Ishikawa (cell line): ENCODE data around the gene SFXN2.

Source experiments
- CEBPB ChIP-seq: IDR thresholded peaks from 2 replicates; pipeline ENCODE4 v1.6.1; 2012
- CREB1 ChIP-seq: IDR thresholded peaks from 2 replicates; pipeline ENCODE4 v1.6.1; 2012; ENCODE audit warnings: low read depth
- EGR1 ChIP-seq: IDR thresholded peaks from 2 replicates; pipeline ENCODE4 v1.6.1; 2012
- EP300 ChIP-seq: IDR thresholded peaks from 2 replicates; pipeline ENCODE4 v1.6.1; 2012; ENCODE audit warnings: borderline replicate concordance
- FOXM1 ChIP-seq: IDR thresholded peaks from 2 replicates; pipeline ENCODE4 v1.6.1; 2012; ENCODE audit warnings: low read depth, borderline replicate concordance
- MAX ChIP-seq: IDR thresholded peaks from 2 replicates; pipeline ENCODE4 v1.6.1; 2012
- NFIC ChIP-seq: IDR thresholded peaks from 2 replicates; pipeline ENCODE4 v1.6.1; 2012
- RAD21 ChIP-seq: IDR thresholded peaks from 2 replicates; pipeline ENCODE4 v1.6.1; 2012; ENCODE audit warnings: low read depth
- REST ChIP-seq: IDR thresholded peaks from 2 replicates; pipeline ENCODE4 v1.6.1; 2012; ENCODE audit warnings: low read depth, mild to moderate bottlenecking
- TAF1 ChIP-seq: IDR thresholded peaks from 2 replicates; pipeline ENCODE4 v1.6.1; 2012; ENCODE audit warnings: low read depth, mild to moderate bottlenecking
- TCF12 ChIP-seq: IDR thresholded peaks from 2 replicates; pipeline ENCODE4 v1.6.1; 2012; ENCODE audit warnings: low read depth
- TEAD4 ChIP-seq: IDR thresholded peaks from 2 replicates; pipeline ENCODE4 v1.6.1; 2012
- USF1 ChIP-seq: IDR thresholded peaks from 2 replicates; pipeline ENCODE4 v1.6.1; 2012
- YY1 ChIP-seq: IDR thresholded peaks from 2 replicates; pipeline ENCODE4 v1.6.1; 2012; ENCODE audit warnings: low read depth
- ZBTB7A ChIP-seq: IDR thresholded peaks from 2 replicates; pipeline ENCODE4 v1.6.1; 2012; ENCODE audit warnings: low read depth

The SFXN2 gene

GRCh38 chr10:102679596-102679995 lies 34.8 kb upstream of the SFXN2 start:
- TF ChIP-seq NFIC, result no peak
- TF ChIP-seq EGR1, result no peak
- TF ChIP-seq TCF12, result no peak
- TF ChIP-seq TEAD4, result no peak
- no peak for TF ChIP-seq YY1
- no peak for TF ChIP-seq FOXM1
- TF ChIP-seq TAF1, result no peak
- TF ChIP-seq ZBTB7A, result no peak
- no peak for TF ChIP-seq CEBPB
- TF ChIP-seq REST, result no peak
- no peak for TF ChIP-seq CREB1
- TF ChIP-seq RAD21, result no peak
- TF ChIP-seq USF1, result no peak
- TF ChIP-seq MAX, result no peak
- no peak for TF ChIP-seq EP300

GRCh38 chr10:102681696-102682095 lies 32.7 kb upstream of the SFXN2 start:
- no peak for TF ChIP-seq FOXM1
- TF ChIP-seq YY1, result no peak
- TF ChIP-seq TEAD4, result no peak
- TF ChIP-seq USF1, result no peak
- TF ChIP-seq EP300, result no peak
- no peak for TF ChIP-seq CREB1
- TF ChIP-seq MAX, result no peak
- no peak for TF ChIP-seq TAF1

GRCh38 chr10:102682416-102682815 lies 32.0 kb upstream of the SFXN2 start:
- no peak for TF ChIP-seq RAD21
- TF ChIP-seq EP300, result no peak
- TF ChIP-seq TAF1, result no peak
- no peak for TF ChIP-seq NFIC
- no peak for TF ChIP-seq YY1
- TF ChIP-seq ZBTB7A, result no peak
- no peak for TF ChIP-seq FOXM1
- TF ChIP-seq TEAD4, result no peak
- TF ChIP-seq CREB1, result no peak
- no peak for TF ChIP-seq EGR1
- TF ChIP-seq CEBPB, result no peak
- no peak for TF ChIP-seq TCF12
- TF ChIP-seq MAX, result no peak

GRCh38 chr10:102682981-102683380 lies 31.5 kb upstream of the SFXN2 start:
- TF ChIP-seq USF1 (no peak), TAF1 (no peak), EP300 (no peak), EGR1 (no peak), FOXM1 (no peak), RAD21 (no peak), ZBTB7A (no peak), NFIC (no peak), YY1 (no peak), CREB1 (no peak), REST (no peak), TCF12 (no peak), MAX (no peak), CEBPB (no peak), TEAD4 (no peak)

GRCh38 chr10:102683736-102684135 lies 30.7 kb upstream of the SFXN2 start:
- no peak for TF ChIP-seq MAX
- no peak for TF ChIP-seq YY1
- TF ChIP-seq EP300, result no peak
- no peak for TF ChIP-seq TEAD4
- TF ChIP-seq RAD21, result no peak
- TF ChIP-seq REST, result no peak
- no peak for TF ChIP-seq TAF1
- TF ChIP-seq ZBTB7A, result no peak
